Neural progenitor cell (in vitro differentiated cells): ENCODE results near the gene HVCN1. TPM values are rescaled to one million over a fixed set of nuclear protein-coding genes. Genes with fewer than 3 reads are reported as not detected.

Experiments
- DNase-seq: peaks from one replicate; pipeline ENCODE4 v3.0.0-alpha.2; 2016; ENCODE audit warnings: low spot score
- H2AFZ ChIP-seq: fragments of 200-600 bp; sonication (generic); replicated peaks from 2 replicates; pipeline ENCODE4 v1.6.1; 2016; ENCODE audit warnings: antibody characterized with exemption
- H3F3A ChIP-seq: fragments of 200-600 bp; sonication (generic); 2 replicates; pipeline ENCODE4 v1.6.1; 2016; ENCODE audit warnings: antibody characterized with exemption, low read depth
- H3K27ac ChIP-seq: fragments of 200-600 bp; sonication (generic); 2 replicates; pipeline ENCODE4 v1.5.1; 2016; ENCODE audit warnings: mild to moderate bottlenecking
- H3K27me3 ChIP-seq: fragments of 200-600 bp; sonication (generic); 2 replicates; pipeline ENCODE4 v1.6.1; 2016; ENCODE audit warnings: mild to moderate bottlenecking, moderate library complexity
- H3K36me3 ChIP-seq: fragments of 200-600 bp; sonication (generic); 2 replicates; pipeline ENCODE4 v1.5.1; 2016
- H3K4me1 ChIP-seq: fragments of 200-600 bp; sonication (generic); 2 replicates; pipeline ENCODE4 v1.6.1; 2016; ENCODE audit warnings: mixed run types
- H3K4me2 ChIP-seq: fragments of 200-600 bp; sonication (generic); 2 replicates; pipeline ENCODE4 v1.6.1; 2016
- H3K4me3 ChIP-seq: fragments of 200-600 bp; sonication (generic); 2 replicates; pipeline ENCODE4 v1.5.1; 2016
- H3K79me2 ChIP-seq: fragments of 200-600 bp; sonication (generic); 2 replicates; pipeline ENCODE4 v1.6.1; 2016; ENCODE audit warnings: low read depth
- H3K9ac ChIP-seq: fragments of 200-600 bp; sonication (generic); 2 replicates; pipeline ENCODE4 v1.6.1; 2016
- H3K9me3 ChIP-seq: fragments of 200-600 bp; sonication (generic); 2 replicates; pipeline ENCODE4 v1.5.1; 2016; ENCODE audit warnings: low read depth
- H4K20me1 ChIP-seq: fragments of 200-600 bp; sonication (generic); 2 replicates; pipeline ENCODE4 v1.6.1; 2016; ENCODE audit warnings: low read depth
- H3K27ac Mint-ChIP-seq: 3 replicates; pipeline ENCODE4 v1.8.0; 2021; ENCODE audit warnings: mixed read lengths
- H3K27me3 Mint-ChIP-seq: 2 replicates; pipeline ENCODE4 v1.8.0; 2022; ENCODE audit warnings: low read depth, mild to moderate bottlenecking, inconsistent platforms, moderate library complexity, mixed read lengths; ENCODE audit not compliant: insufficient read depth
- H3K36me3 Mint-ChIP-seq: 3 replicates; pipeline ENCODE4 v1.8.0; 2021; ENCODE audit warnings: mixed read lengths
- H3K4me1 Mint-ChIP-seq: 3 replicates; pipeline ENCODE4 v1.8.0; 2021; ENCODE audit warnings: mixed read lengths
- H3K4me3 Mint-ChIP-seq: 3 replicates; pipeline ENCODE4 v1.8.0; 2021; ENCODE audit warnings: mild to moderate bottlenecking, moderate library complexity, mixed read lengths
- H3K9me3 Mint-ChIP-seq: 3 replicates; pipeline ENCODE4 v1.8.0; 2020; ENCODE audit warnings: mixed read lengths
- EZH2 ChIP-seq: fragments of 200-600 bp; sonication (generic); IDR thresholded peaks from 2 replicates; pipeline ENCODE4 v1.6.1; 2017; ENCODE audit warnings: antibody characterized with exemption, mild to moderate bottlenecking, moderate library complexity
- EZH2phosphoT487 ChIP-seq: fragments of 200-600 bp; sonication (generic); IDR thresholded peaks from 2 replicates; pipeline ENCODE4 v1.6.1; 2017; ENCODE audit warnings: antibody characterized with exemption
- total RNA-seq: library from RNA; depleted of rRNA; stranded (reverse); fragments of >200 nt; gene quantifications from 2 replicates; pipeline ENCODE4 v1.2.3, GENCODE V29; 2015; ENCODE audit warnings: low replicate concordance
- TF ChIP-seq, protein P1 (sequence below): fragments of 200-600 bp; sonication (generic); IDR thresholded peaks from 2 replicates; pipeline ENCODE4 v1.5.1; 2017; ENCODE audit warnings: antibody characterized with exemption, mild to moderate bottlenecking

Gene HVCN1
- total RNA-seq, 1 donor from 2014 or later, result 16.4 TPM

DNA sequence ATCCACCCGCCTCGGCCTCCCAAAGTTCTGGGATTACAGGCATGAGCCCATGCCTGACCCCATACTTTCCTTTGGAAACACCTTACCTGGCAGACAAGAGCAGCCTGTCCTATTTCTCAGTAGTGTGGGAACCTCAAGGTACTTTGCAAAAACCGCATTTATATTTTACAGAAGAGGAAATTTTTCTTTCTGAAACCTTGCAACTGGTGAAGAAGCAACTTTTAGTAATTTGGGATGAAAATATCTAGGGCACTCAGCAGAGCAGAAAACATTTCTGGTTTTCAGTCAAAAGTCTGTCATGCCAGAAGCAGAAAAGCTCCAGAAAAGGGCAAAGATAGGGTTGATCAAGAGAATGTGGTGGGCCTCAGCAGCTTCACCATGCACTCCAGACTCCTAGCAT lies 21.2 kb downstream of the HVCN1 start:
- no peak overlapping the region for H3K27ac Mint-ChIP-seq

DNA sequence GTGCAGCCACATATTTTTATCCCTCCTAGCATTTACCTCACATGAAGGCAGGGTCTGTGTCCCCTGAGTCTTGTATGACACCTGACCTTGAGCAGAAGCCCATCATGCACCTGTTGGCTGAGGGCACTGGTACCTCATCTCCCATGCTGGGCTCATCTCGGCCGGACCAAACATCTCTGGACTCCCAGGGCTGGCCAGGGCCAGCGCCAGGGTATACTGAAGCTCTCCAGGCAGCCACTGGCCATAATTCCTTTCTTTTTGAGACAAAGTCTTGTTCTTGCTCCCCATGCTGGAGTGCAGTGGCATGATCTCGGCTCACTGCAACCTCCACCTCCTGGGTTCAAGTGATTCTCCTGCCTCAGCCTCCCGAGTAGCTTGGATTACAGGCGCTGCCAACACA lies 22.0 kb downstream of the HVCN1 start:
- H3K36me3 ChIP-seq, result no peaks in the 10 kb centered on the region
- no peaks in the 10 kb centered on the region for H3K4me1 ChIP-seq
- H4K20me1 ChIP-seq, result no peaks in the 10 kb centered on the region
- H3K9me3 ChIP-seq, result no peaks in the 10 kb centered on the region
- no peak overlapping the region for H3K4me2 ChIP-seq
- no peak for DNase-seq
- H3K79me2 ChIP-seq, result no peaks in the 10 kb centered on the region
- H2AFZ ChIP-seq, result no peak overlapping the region
- Mint-ChIP-seq H3K36me3 (peaks cover 10% of the 10 kb centered on the region), H3K27ac (no peak overlapping the region), H3K4me3 (no peak overlapping the region), H3K9me3 (peaks cover 27% of the 10 kb centered on the region), H3K27me3 (peaks cover 9% of the 10 kb centered on the region), H3K4me1 (peaks cover 6% of the 10 kb centered on the region)
- H3F3A ChIP-seq, result no peaks in the 10 kb centered on the region
- TF ChIP-seq EZH2phosphoT487 (no peak), EZH2 (no peak)
- TF ChIP-seq, protein P1, sequence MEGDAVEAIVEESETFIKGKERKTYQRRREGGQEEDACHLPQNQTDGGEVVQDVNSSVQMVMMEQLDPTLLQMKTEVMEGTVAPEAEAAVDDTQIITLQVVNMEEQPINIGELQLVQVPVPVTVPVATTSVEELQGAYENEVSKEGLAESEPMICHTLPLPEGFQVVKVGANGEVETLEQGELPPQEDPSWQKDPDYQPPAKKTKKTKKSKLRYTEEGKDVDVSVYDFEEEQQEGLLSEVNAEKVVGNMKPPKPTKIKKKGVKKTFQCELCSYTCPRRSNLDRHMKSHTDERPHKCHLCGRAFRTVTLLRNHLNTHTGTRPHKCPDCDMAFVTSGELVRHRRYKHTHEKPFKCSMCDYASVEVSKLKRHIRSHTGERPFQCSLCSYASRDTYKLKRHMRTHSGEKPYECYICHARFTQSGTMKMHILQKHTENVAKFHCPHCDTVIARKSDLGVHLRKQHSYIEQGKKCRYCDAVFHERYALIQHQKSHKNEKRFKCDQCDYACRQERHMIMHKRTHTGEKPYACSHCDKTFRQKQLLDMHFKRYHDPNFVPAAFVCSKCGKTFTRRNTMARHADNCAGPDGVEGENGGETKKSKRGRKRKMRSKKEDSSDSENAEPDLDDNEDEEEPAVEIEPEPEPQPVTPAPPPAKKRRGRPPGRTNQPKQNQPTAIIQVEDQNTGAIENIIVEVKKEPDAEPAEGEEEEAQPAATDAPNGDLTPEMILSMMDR, result no peak
- no peak overlapping the region for H3K27ac ChIP-seq
- no peak overlapping the region for H3K4me3 ChIP-seq
- H3K27me3 ChIP-seq, result no peaks in the 10 kb centered on the region
- no peak overlapping the region for H3K9ac ChIP-seq

More for the DNA sequence above, 21.2 kb downstream of the HVCN1 start:
- Mint-ChIP-seq H3K36me3 (peaks cover 10% of the 10 kb centered on the region), H3K27me3 (peaks cover 9% of the 10 kb centered on the region), H3K4me3 (no peak overlapping the region), H3K9me3 (peaks cover 27% of the 10 kb centered on the region), H3K4me1 (peaks cover 6% of the 10 kb centered on the region)
- Histone ChIP-seq H3K9ac (no peak overlapping the region), H3K27ac (no peak overlapping the region), H2AFZ (no peak overlapping the region), H3K4me3 (no peak overlapping the region), H3K27me3 (no peaks in the 10 kb centered on the region), H3K4me2 (no peak overlapping the region), H3K36me3 (no peaks in the 10 kb centered on the region), H4K20me1 (no peaks in the 10 kb centered on the region), H3K9me3 (no peaks in the 10 kb centered on the region), H3K4me1 (no peaks in the 10 kb centered on the region), H3K79me2 (no peaks in the 10 kb centered on the region), H3F3A (no peaks in the 10 kb centered on the region)
- TF ChIP-seq EZH2, result no peak
- TF ChIP-seq EZH2phosphoT487, result no peak
- TF ChIP-seq, protein P1, result no peak
- no peak for DNase-seq

GRCh38 chr12:110661337-110661972 lies 27.5 kb downstream of the HVCN1 start:
- H3K36me3 ChIP-seq, result no peaks in the 10 kb centered on the region
- TF ChIP-seq, protein P1, result no peak
- no peak for TF ChIP-seq EZH2phosphoT487
- H3F3A ChIP-seq, result no peaks in the 10 kb centered on the region
- no peak overlapping the region for H3K9ac ChIP-seq
- H3K9me3 ChIP-seq, result no peaks in the 10 kb centered on the region
- Mint-ChIP-seq H3K9me3 (peaks cover 19% of the 10 kb centered on the region), H3K4me3 (no peak overlapping the region), H3K27ac (no peak overlapping the region), H3K4me1 (peaks cover 11% of the 10 kb centered on the region), H3K27me3 (peaks cover under 1% of the 10 kb centered on the region), H3K36me3 (peaks cover 7% of the 10 kb centered on the region)
- no peaks in the 10 kb centered on the region for H3K27me3 ChIP-seq
- no peak overlapping the region for H2AFZ ChIP-seq
- no peak overlapping the region for H3K4me2 ChIP-seq
- no peaks in the 10 kb centered on the region for H3K79me2 ChIP-seq
- no peaks in the 10 kb centered on the region for H3K4me1 ChIP-seq
- no peak overlapping the region for H3K4me3 ChIP-seq
- DNase-seq, result no peak
- H3K27ac ChIP-seq, result no peak overlapping the region
- H4K20me1 ChIP-seq, result no peaks in the 10 kb centered on the region
